Transverse colon (tissue), 4 donors: Measurements from ENCODE around the gene SSH2. TPM values are rescaled to one million over a fixed set of nuclear protein-coding genes. Genes with fewer than 3 reads are reported as not detected.
"Not testable (repeated sequence)": the region's sequence is repeated elsewhere in the genome, so short reads cannot be mapped to it uniquely, and the experiment has no call there.

ENCODE experiments used
- DNase-seq: peaks from one replicate; pipeline ENCODE4 v3.0.0-alpha.2; 2019
- H3K27ac ChIP-seq, 4 donors: fragments of 200-600 bp; sonication (generic); 2 replicates each; pipeline ENCODE4 v1.5.1; 2016 to 2018; ENCODE audit warnings: inconsistent platforms in 4 of 4
- H3K27me3 ChIP-seq: fragments of 200-600 bp; sonication (generic); 2 replicates; pipeline ENCODE4 v1.5.1; 2017; ENCODE audit warnings: inconsistent platforms
- H3K36me3 ChIP-seq, 4 donors: fragments of 200-600 bp; sonication (generic); 2 replicates each; pipeline ENCODE4 v1.5.1; 2017 to 2019; ENCODE audit warnings: inconsistent platforms in 4 of 4
- H3K4me1 ChIP-seq, 4 donors: fragments of 200-600 bp; sonication (generic); 2 replicates each; pipeline ENCODE4 v1.5.1; 2017 to 2020; ENCODE audit warnings: inconsistent platforms in 4 of 4
- H3K4me3 ChIP-seq, 4 donors: fragments of 200-600 bp; sonication (generic); 1 replicate in 1 of 4; 2 replicates in 3 of 4; pipeline versions ENCODE4 v1.5.1 to v1.6.1; 2017 to 2019; ENCODE audit warnings: inconsistent platforms in 4 of 4
- H3K9me3 ChIP-seq, 2 donors: fragments of 200-600 bp; sonication (generic); 2 replicates each; pipeline ENCODE4 v1.5.1; 2017 to 2019; ENCODE audit warnings: inconsistent platforms in 2 of 2
- CTCF ChIP-seq, 5 experiments: fragments of 200-600 bp in 3 of 5; fragments of 450-650 bp in 2 of 5; sonication (generic) in 3 of 5; IDR thresholded peaks; 1 replicate in 2 of 5; 2 replicates in 3 of 5; pipeline ENCODE4 v1.5.1; 2016 to 2017; ENCODE audit warnings: antibody characterized with exemption in 5 of 5, inconsistent platforms in 3 of 5, mild to moderate bottlenecking in 2 of 5, moderate library complexity in 1 of 5
- EP300 ChIP-seq: sonication (generic); formaldehyde crosslinking; IDR thresholded peaks from one replicate; pipeline ENCODE4 v1.6.1; 2017; ENCODE audit warnings: antibody characterized with exemption, low read depth
- POLR2A ChIP-seq: fragments of 450-650 bp; IDR thresholded peaks from one replicate; pipeline ENCODE4 v1.6.1; 2016; ENCODE audit warnings: antibody characterized with exemption, mild to moderate bottlenecking, moderate library complexity
- POLR2AphosphoS5 ChIP-seq, 3 donors: sonication (generic); formaldehyde crosslinking; IDR thresholded peaks; one replicate each; pipeline ENCODE4 v1.6.1; 2016; ENCODE audit warnings: antibody characterized with exemption in 3 of 3
- WGBS, 2 donors: methylation state at CpG; one replicate each; pipeline ENCODE4 v1.1.5; 2018; ENCODE audit warnings: low coverage in 1 of 2; 5-methylcytosine and 5-hydroxymethylcytosine counted together
- in situ Hi-C, 4 donors: fragments of 200-750 bp; cut with MboI; loops; one replicate each; pipeline versions ENCODE4 v1.15.0 to v1.15.1; 2017; ENCODE audit warnings: low sequenced_read_pairs in 3 of 4, low pct_ligation_motif_present in 1 of 4, low pct_unique_long_range_greater_than_20kb in 1 of 4
- intact Hi-C: fragments of 100-400 bp; cut with DNase I; formaldehyde crosslinking; loops from one replicate; pipeline ENCODE4 v1.15.1; 2023; ENCODE audit warnings: low total_unique reads
- total RNA-seq, 4 donors: library from RNA; depleted of rRNA; stranded (reverse); fragments of >200 nt; gene quantifications; one replicate each; pipeline ENCODE4 v1.1.0, GENCODE V29; 2016

SSH2 gene
- total RNA-seq, 4 donors from 2014 or later, result 15.3 to 99.9 (median 46.0) TPM

- no peak for TF ChIP-seq POLR2A
- TF ChIP-seq EP300, result no peak
- no peak for TF ChIP-seq POLR2AphosphoS5 (IDR thresholded peaks at IDR 0.05)
- TF ChIP-seq CTCF (IDR thresholded peaks at IDR 0.05), result no peak
- Histone ChIP-seq H3K4me3 (no peak overlapping the region), H3K27ac (no peak overlapping the region), H3K9me3 (peaks cover 0 to 4% of the 10 kb centered on the region in 2 donors), H3K36me3 (no peaks in the 10 kb centered on the region), H3K4me1 (peaks cover 0 to 16% (median 4%) of the 10 kb centered on the region in 4 donors), H3K27me3 (no peaks in the 10 kb centered on the region)
- intact Hi-C loops, result no loop called here
- no peak for DNase-seq
- in situ Hi-C loops, result no loop called here
- 80 to 85% methylated on average over 1 of the region's 1 CpG for WGBS, 2 donors
These were observed 197.8 kb downstream of the SSH2 start for GRCh38 chr17:29732209-29732608.

GRCh38 chr17:29731589-29731929 is 198.5 kb downstream of the SSH2 start:
- Histone ChIP-seq H3K27ac (no peak overlapping the region), H3K4me1 (peaks cover 0 to 19% (median 4%) of the 10 kb centered on the region in 4 donors), H3K4me3 (no peak overlapping the region), H3K27me3 (no peaks in the 10 kb centered on the region), H3K36me3 (no peaks in the 10 kb centered on the region), H3K9me3 (peaks cover 0 to 4% of the 10 kb centered on the region in 2 donors)
- no peak for TF ChIP-seq CTCF (IDR thresholded peaks at IDR 0.05)
- TF ChIP-seq POLR2A, result no peak
- no peak for TF ChIP-seq POLR2AphosphoS5 (IDR thresholded peaks at IDR 0.05)
- no peak for TF ChIP-seq EP300
- no peak for DNase-seq
- intact Hi-C loops (no loop called here), in situ Hi-C loops (no loop called here)
- WGBS, 2 donors, result 98% methylated on average over 4 of the region's 4 CpGs; no CpG with 5 or more reads in 1 of the 2 donors

- Histone ChIP-seq H3K36me3 (no peaks in the 10 kb centered on the region), H3K4me3 (no peak overlapping the region), H3K9me3 (peaks cover 0 to 4% of the 10 kb centered on the region in 2 donors), H3K4me1 (peaks cover 0 to 27% (median 5%) of the 10 kb centered on the region in 4 donors), H3K27me3 (no peaks in the 10 kb centered on the region), H3K27ac (no peak overlapping the region)
- intact Hi-C loops, result no loop called here
- no peak for DNase-seq
- TF ChIP-seq POLR2AphosphoS5 (IDR thresholded peaks at IDR 0.05) (no peak), CTCF (IDR thresholded peaks at IDR 0.05) (no peak), EP300 (no peak), POLR2A (no peak)
- in situ Hi-C loops, result no loop called here
- 84 to 96% methylated on average over 3 of the region's 3 CpGs for WGBS, 2 donors
These were observed 201.5 kb downstream of the SSH2 start for GRCh38 chr17:29728490-29728889.

- intact Hi-C loops, result no loop called here
- Histone ChIP-seq H3K36me3 (no peaks in the 10 kb centered on the region), H3K27me3 (no peaks in the 10 kb centered on the region), H3K4me3 (no peak overlapping the region), H3K27ac (peak overlapping the region in 3 of 4 donors; percentile 3 to 51 (median 6)), H3K9me3 (peaks cover 0 to 4% of the 10 kb centered on the region in 2 donors), H3K4me1 (peaks cover 0 to 31% (median 7%) of the 10 kb centered on the region in 4 donors)
- WGBS, 2 donors, result 40 to 50% methylated on average over 1 to 2 of the region's 2 CpGs
- TF ChIP-seq POLR2AphosphoS5 (IDR thresholded peaks at IDR 0.05), result no peak
- no peak for TF ChIP-seq EP300
- TF ChIP-seq POLR2A, result no peak
- no peak for DNase-seq
- in situ Hi-C loops, result no loop called here
These were observed 203.2 kb downstream of the SSH2 start for GRCh38 chr17:29726715-29727252.

- H3K9me3 ChIP-seq, H3K4me3 ChIP-seq, DNase-seq, H3K27ac ChIP-seq, in situ Hi-C loops, intact Hi-C loops, H3K27me3 ChIP-seq, H3K36me3 ChIP-seq: not testable (repeated sequence)
- H3K4me1 ChIP-seq, result peaks cover 0 to 45% (median 7%) of the 10 kb centered on the region in 4 donors
- WGBS, 2 donors, result 96 to 100% methylated on average over 1 of the region's 1 CpG
These were observed 204.6 kb downstream of the SSH2 start for GRCh38 chr17:29725408-29725807.
